OCI-LY7 (cell line): Measurements from ENCODE around the gene SLC25A41. TPM values are rescaled to one million over a fixed set of nuclear protein-coding genes. Genes with fewer than 3 reads are reported as not detected.

Experiments used
- BruUV-seq: library from RNA; stranded (reverse); fragments of 400-500 nt; replicated peaks from 2 replicates; lab custom pipeline; 2021; lab: Mats Ljungman, UMichigan
- CTCF ChIA-PET: fragments of 300-600 bp; sonication (Branson Sonifier 250); formaldehyde crosslinking; loops from one replicate; lab custom pipeline; 2022; ENCODE audit warnings: antibody characterized with exemption; ENCODE audit not compliant: unreplicated experiment; lab: Charles Lee
- POLR2A ChIA-PET: fragments of 300-600 bp; sonication (Branson Sonifier 250); formaldehyde crosslinking; loops from one replicate; lab custom pipeline; 2022; ENCODE audit warnings: antibody characterized with exemption; lab: Charles Lee
- DNase-seq: peaks from one replicate; pipeline ENCODE4 v3.0.0-alpha.2; 2015; ENCODE audit warnings: low spot score
- H2AFZ ChIP-seq: fragments of 200-600 bp; sonication (generic), shearing (Covaris generic); 2 replicates; pipeline ENCODE4 v1.6.1; 2014; ENCODE audit warnings: mild to moderate bottlenecking, antibody characterized with exemption, low read length, moderate library complexity
- H3K27ac ChIP-seq: fragments of 200-600 bp; sonication (generic); 2 replicates; pipeline ENCODE4 v1.5.1; 2014; ENCODE audit warnings: mixed run types, low read depth, mild to moderate bottlenecking, moderate library complexity, low read length, inconsistent platforms; ENCODE audit not compliant: poor library complexity, severe bottlenecking
- H3K36me3 ChIP-seq: fragments of 200-600 bp; sonication (generic); 2 replicates; pipeline ENCODE4 v1.6.1; 2014; ENCODE audit warnings: mild to moderate bottlenecking, antibody characterized with exemption, low read length, moderate library complexity, mixed read lengths; ENCODE audit not compliant: insufficient read depth
- H3K4me1 ChIP-seq: fragments of 200-600 bp; sonication (generic); 2 replicates; pipeline ENCODE4 v1.5.1; 2014; ENCODE audit warnings: mild to moderate bottlenecking, low read length; ENCODE audit not compliant: insufficient read depth, poor library complexity, severe bottlenecking
- H3K4me2 ChIP-seq: fragments of 200-600 bp; sonication (generic); 2 replicates; pipeline ENCODE4 v1.6.1; 2014; ENCODE audit warnings: mild to moderate bottlenecking, low read length
- H3K4me3 ChIP-seq: fragments of 200-600 bp; sonication (generic); 2 replicates; pipeline ENCODE4 v1.5.1; 2014; ENCODE audit warnings: mild to moderate bottlenecking, low read depth, low read length; ENCODE audit not compliant: poor library complexity, severe bottlenecking
- H3K79me2 ChIP-seq: fragments of 200-600 bp; sonication (generic); 2 replicates; pipeline ENCODE4 v1.6.1; 2016; ENCODE audit warnings: low read depth, mild to moderate bottlenecking, low read length, moderate library complexity, mixed read lengths; ENCODE audit not compliant: insufficient read depth
- H3K9me2 ChIP-seq: fragments of 200-600 bp; sonication (generic); 2 replicates; pipeline ENCODE4 v1.6.1; 2016; ENCODE audit warnings: mild to moderate bottlenecking, low read length, mixed read lengths; ENCODE audit not compliant: insufficient read depth
- H3K9me3 ChIP-seq: fragments of 200-600 bp; sonication (generic); 2 replicates; pipeline ENCODE4 v1.6.1; 2014; ENCODE audit warnings: mild to moderate bottlenecking, mixed run types, low read length, mixed read lengths
- H4K20me1 ChIP-seq: fragments of 200-600 bp; sonication (generic); 2 replicates; pipeline ENCODE4 v1.6.1; 2014; ENCODE audit warnings: mild to moderate bottlenecking, antibody characterized with exemption, low read length, moderate library complexity, mixed read lengths; ENCODE audit not compliant: insufficient read depth
- EZH2phosphoT487 ChIP-seq: fragments of 200-600 bp; sonication (generic); IDR thresholded peaks from 2 replicates; pipeline ENCODE4 v1.6.1; 2018; ENCODE audit warnings: low read depth, borderline replicate concordance, mild to moderate bottlenecking, mixed run types, antibody characterized with exemption, low read length, moderate library complexity, mixed read lengths
- intact Hi-C: fragments of 100-400 bp; cut with micrococcal nuclease; formaldehyde crosslinking; loops from one replicate; pipeline ENCODE4 v1.10.0; 2022; ENCODE audit not compliant: unreplicated experiment
- total RNA-seq, 2 experiments: library from RNA; depleted of rRNA in 1 of 2; stranded (reverse); fragments of >200 nt in 1 of 2; shearing (Covaris generic) in 1 of 2; gene quantifications; 2 replicates each; pipeline ENCODE4 v1.2.3, GENCODE V29; 2014 to 2022
- TF ChIP-seq, protein P1 (sequence below): fragments of 200-600 bp; sonication (generic); conservative IDR thresholded peaks from 2 replicates; pipeline ENCODE4 v1.5.1; 2014; ENCODE audit warnings: mild to moderate bottlenecking, antibody characterized with exemption, low read length, moderate library complexity, mixed read lengths

SLC25A41 gene
- total RNA-seq, 2 experiments from 2014 or later, result not detected

DNA sequence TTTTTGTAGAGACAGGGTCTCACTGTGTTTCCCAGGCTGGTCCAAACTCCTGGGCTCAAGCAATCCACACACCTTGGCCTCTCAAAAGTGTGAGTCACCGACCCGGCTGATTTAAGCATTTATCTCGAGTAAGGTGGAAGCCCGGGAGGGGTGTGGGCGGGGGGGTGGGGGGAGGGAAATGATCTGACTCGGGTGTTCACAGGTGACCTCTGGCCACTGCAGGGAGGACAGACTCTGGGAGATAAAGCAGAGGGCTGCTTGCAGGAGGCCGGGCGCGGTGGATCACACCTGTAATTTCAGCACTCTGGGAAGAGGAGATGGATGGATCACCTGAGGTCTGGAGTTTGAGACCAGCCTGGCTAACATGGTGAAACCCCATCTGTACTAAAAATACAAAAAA, 40.1 kb upstream of the SLC25A41 start:
- no peaks in the 10 kb centered on the region for H4K20me1 ChIP-seq
- CTCF ChIA-PET, result no interaction called here
- DNase-seq, result no peak
- no peak for TF ChIP-seq EZH2phosphoT487
- TF ChIP-seq, protein P1, sequence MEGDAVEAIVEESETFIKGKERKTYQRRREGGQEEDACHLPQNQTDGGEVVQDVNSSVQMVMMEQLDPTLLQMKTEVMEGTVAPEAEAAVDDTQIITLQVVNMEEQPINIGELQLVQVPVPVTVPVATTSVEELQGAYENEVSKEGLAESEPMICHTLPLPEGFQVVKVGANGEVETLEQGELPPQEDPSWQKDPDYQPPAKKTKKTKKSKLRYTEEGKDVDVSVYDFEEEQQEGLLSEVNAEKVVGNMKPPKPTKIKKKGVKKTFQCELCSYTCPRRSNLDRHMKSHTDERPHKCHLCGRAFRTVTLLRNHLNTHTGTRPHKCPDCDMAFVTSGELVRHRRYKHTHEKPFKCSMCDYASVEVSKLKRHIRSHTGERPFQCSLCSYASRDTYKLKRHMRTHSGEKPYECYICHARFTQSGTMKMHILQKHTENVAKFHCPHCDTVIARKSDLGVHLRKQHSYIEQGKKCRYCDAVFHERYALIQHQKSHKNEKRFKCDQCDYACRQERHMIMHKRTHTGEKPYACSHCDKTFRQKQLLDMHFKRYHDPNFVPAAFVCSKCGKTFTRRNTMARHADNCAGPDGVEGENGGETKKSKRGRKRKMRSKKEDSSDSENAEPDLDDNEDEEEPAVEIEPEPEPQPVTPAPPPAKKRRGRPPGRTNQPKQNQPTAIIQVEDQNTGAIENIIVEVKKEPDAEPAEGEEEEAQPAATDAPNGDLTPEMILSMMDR, result no peak
- peaks cover 49% of the 10 kb centered on the region for H3K36me3 ChIP-seq
- H3K9me2 ChIP-seq, result no peaks in the 10 kb centered on the region
- peaks cover 5% of the 10 kb centered on the region for H3K4me1 ChIP-seq
- POLR2A ChIA-PET, result no interaction called here
- no peaks in the 10 kb centered on the region for H3K79me2 ChIP-seq
- no peaks in the 10 kb centered on the region for H3K9me3 ChIP-seq
- no peak overlapping the region for H3K4me2 ChIP-seq
- intact Hi-C loops, result no loop called here
- no peak overlapping the region for H3K4me3 ChIP-seq
- H2AFZ ChIP-seq, result no peak overlapping the region
- no peak overlapping the region for H3K27ac ChIP-seq
- BruUV-seq, result no TSS peak

DNA sequence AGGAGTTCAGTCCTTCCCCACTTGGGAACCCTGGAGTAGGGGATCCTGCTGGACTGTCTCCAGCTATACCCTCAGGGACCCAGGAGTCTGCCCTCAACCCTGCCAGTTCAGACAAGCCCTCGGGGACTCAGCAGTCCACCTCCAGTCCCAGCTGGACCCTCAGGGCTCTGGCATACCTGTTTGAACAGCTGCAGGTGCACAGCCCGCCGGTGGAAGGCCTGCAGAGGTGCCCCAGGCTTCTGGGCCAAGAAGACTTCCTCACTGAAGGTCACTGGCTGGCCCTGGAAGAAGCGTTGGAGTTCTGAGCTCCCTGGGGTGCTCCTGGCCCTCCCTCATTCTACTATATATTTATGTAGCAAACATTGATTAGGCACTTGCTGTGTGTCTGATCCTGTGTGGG, 39.1 kb upstream of the SLC25A41 start:
- H3K4me2 ChIP-seq, result no peak overlapping the region
- no peak overlapping the region for H2AFZ ChIP-seq
- no peak overlapping the region for H3K27ac ChIP-seq
- H4K20me1 ChIP-seq, result no peaks in the 10 kb centered on the region
- H3K79me2 ChIP-seq, result no peaks in the 10 kb centered on the region
- H3K9me3 ChIP-seq, result no peaks in the 10 kb centered on the region
- TF ChIP-seq EZH2phosphoT487, result no peak
- TF ChIP-seq, protein P1, result no peak
- POLR2A ChIA-PET, result no interaction called here
- H3K9me2 ChIP-seq, result no peaks in the 10 kb centered on the region
- no peak overlapping the region for H3K4me3 ChIP-seq
- BruUV-seq, result no TSS peak
- peaks cover 5% of the 10 kb centered on the region for H3K4me1 ChIP-seq
- intact Hi-C loops, result no loop called here
- no peak for DNase-seq
- CTCF ChIA-PET, result no interaction called here
- peaks cover 51% of the 10 kb centered on the region for H3K36me3 ChIP-seq

DNA sequence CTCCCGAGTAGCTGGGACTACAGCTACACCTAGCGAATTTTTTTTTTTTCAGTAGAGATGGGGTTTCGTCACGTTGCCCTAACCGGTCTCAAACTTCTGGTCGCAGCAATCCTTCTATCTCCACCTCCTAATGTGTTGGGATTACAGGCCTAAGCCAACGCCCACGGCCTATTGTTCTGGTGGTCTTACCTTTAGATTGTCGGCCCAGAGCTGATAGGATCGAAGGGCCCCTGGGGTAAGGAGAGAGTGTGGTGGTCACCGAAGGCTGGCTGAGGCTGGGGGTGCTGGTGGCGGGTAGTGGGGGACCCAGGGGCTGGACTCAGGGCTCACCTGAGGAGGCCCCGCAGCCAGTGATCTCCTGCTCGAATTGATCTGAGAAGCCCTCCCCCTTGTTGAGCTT, 37.5 kb upstream of the SLC25A41 start:
- H3K4me1 ChIP-seq, result no peaks in the 10 kb centered on the region
- H3K79me2 ChIP-seq, result no peaks in the 10 kb centered on the region
- no peaks in the 10 kb centered on the region for H4K20me1 ChIP-seq
- CTCF ChIA-PET, result no interaction called here
- H3K9me3 ChIP-seq, result no peaks in the 10 kb centered on the region
- no peaks in the 10 kb centered on the region for H3K9me2 ChIP-seq
- DNase-seq, result no peak
- peaks cover 42% of the 10 kb centered on the region for H3K36me3 ChIP-seq
- H3K4me3 ChIP-seq, result no peak overlapping the region
- intact Hi-C loops, result no loop called here
- H3K27ac ChIP-seq, result no peak overlapping the region
- no peak for TF ChIP-seq EZH2phosphoT487
- TF ChIP-seq, protein P1, result no peak
- POLR2A ChIA-PET, result no interaction called here
- BruUV-seq, result no TSS peak
- H3K4me2 ChIP-seq, result no peak overlapping the region
- no peak overlapping the region for H2AFZ ChIP-seq
